ENCODE results near the gene MPZL1. TPM values are rescaled to one million over a fixed set of nuclear protein-coding genes. Genes with fewer than 3 reads are reported as not detected.

MPZL1 gene
- total RNA-seq (2022; extraction: Qiagen RNA extraction; ENCODE audit: low read depth), result 106 to 122 TPM (median 116 TPM) in 5 replicates

DNA sequence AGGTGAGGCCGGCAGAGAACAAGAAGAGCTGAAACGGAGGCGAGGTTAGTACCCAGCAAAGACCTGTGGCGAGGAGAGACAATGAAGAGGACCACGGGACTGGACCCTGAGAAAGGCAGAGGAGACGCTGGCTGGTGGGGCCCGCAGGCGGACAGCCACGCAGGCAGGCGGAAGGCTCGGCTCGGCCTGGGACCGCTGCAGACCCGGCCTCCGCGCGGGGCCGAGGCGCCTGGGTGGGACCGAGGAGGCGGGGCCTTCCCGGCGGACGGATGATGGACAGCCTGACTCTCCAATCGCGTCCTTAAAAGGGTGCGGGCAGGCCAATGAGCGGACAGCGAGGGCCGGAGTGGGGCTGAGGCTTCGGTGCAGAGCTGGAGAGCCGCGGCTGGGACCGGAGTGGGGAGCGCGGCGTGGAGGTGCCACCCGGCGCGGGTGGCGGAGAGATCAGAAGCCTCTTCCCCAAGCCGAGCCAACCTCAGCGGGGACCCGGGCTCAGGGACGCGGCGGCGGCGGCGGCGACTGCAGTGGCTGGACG, at the start of gene MPZL1:
TSS of gene MPZL1 (plus strand) at position 366 of the 535 bp plus-strand sequence. CDS start 170 bp downstream, outside the sequence.

Other genes starting within 250 kb of the MPZL1 start
- gene CD247, start 203.5 kb upstream of the MPZL1 start, total RNA-seq (2022; extraction: Qiagen RNA extraction; ENCODE audit: low read depth), result 0.19 to 0.38 TPM (median 0.29 TPM) in 3 of 5 replicates, not detected in the others
- 74.8 to 97.3 TPM (median 92.2 TPM) in 5 replicates for gene CREG1, start 168.2 kb upstream of the MPZL1 start, total RNA-seq (2022; extraction: Qiagen RNA extraction; ENCODE audit: low read depth)
- 0.07 to 0.15 TPM (median 0.09 TPM) in 4 of 5 replicates, not detected in the other for gene RCSD1, start 91.8 kb upstream of the MPZL1 start, total RNA-seq (2022; extraction: Qiagen RNA extraction; ENCODE audit: low read depth)
- gene ADCY10, start 192.2 kb downstream of the MPZL1 start, total RNA-seq (2022; extraction: Qiagen RNA extraction; ENCODE audit: low read depth), result 0.07 to 0.20 TPM (median 0.08 TPM) in 3 of 5 replicates, not detected in the others
- 24.8 to 29.4 TPM (median 25.7 TPM) in 5 replicates for gene DCAF6, start 214.7 kb downstream of the MPZL1 start, total RNA-seq (2022; extraction: Qiagen RNA extraction; ENCODE audit: low read depth)
- 47.1 to 86.0 TPM (median 73.5 TPM) in 5 replicates for gene MPC2, start 215.1 kb downstream of the MPZL1 start, total RNA-seq (2022; extraction: Qiagen RNA extraction; ENCODE audit: low read depth)

Data from A549 treated with CpdA at 1 μM for 4 hours (cell line).